HL-60 (cell line): ENCODE results near the gene STK33.

Experiments used
- DNase-seq, 2 experiments: peaks; one replicate each; pipeline ENCODE4 v3.0.0-alpha.2; 2010 to 2020; ENCODE audit warnings: low read depth in 1 of 2, low spot score in 1 of 2
- H3K27ac ChIP-seq: fragments of 250-450 bp; sonication (Bioruptor Pico); replicated peaks from 2 replicates; pipeline ENCODE4 v1.5.1; 2020; ENCODE audit warnings: mild to moderate bottlenecking, moderate library complexity
- H3K27me3 ChIP-seq: fragments of 250-450 bp; sonication (Bioruptor Pico); 2 replicates; pipeline ENCODE4 v1.5.1; 2021; ENCODE audit warnings: mild to moderate bottlenecking, moderate library complexity; ENCODE audit not compliant: insufficient read depth, poor library complexity, severe bottlenecking
- H3K4me3 ChIP-seq: replicated peaks from 2 replicates; pipeline ENCODE4 v1.5.1; 2011; ENCODE audit warnings: mild to moderate bottlenecking, control low read depth, low read length; ENCODE audit not compliant: insufficient read depth
- CTCF ChIP-seq: IDR thresholded peaks from one replicate; pipeline ENCODE4 v1.5.1; 2011; ENCODE audit warnings: low read length, control low read depth, inconsistent platforms; ENCODE audit not compliant: insufficient read depth
- GABPA ChIP-seq: IDR thresholded peaks from 2 replicates; pipeline ENCODE4 v1.6.1; 2012; ENCODE audit warnings: low read depth
- POLR2AphosphoS5 ChIP-seq: IDR thresholded peaks from 2 replicates; pipeline ENCODE4 v1.6.1; 2012; ENCODE audit warnings: low read depth
- REST ChIP-seq: IDR thresholded peaks from 2 replicates; pipeline ENCODE4 v1.6.1; 2012; ENCODE audit warnings: low read depth; ENCODE audit not compliant: insufficient replicate concordance
- SPI1 ChIP-seq: IDR thresholded peaks from 2 replicates; pipeline ENCODE4 v1.6.1; 2012; ENCODE audit warnings: low read depth, mild to moderate bottlenecking, borderline replicate concordance

STK33 gene

DNA sequence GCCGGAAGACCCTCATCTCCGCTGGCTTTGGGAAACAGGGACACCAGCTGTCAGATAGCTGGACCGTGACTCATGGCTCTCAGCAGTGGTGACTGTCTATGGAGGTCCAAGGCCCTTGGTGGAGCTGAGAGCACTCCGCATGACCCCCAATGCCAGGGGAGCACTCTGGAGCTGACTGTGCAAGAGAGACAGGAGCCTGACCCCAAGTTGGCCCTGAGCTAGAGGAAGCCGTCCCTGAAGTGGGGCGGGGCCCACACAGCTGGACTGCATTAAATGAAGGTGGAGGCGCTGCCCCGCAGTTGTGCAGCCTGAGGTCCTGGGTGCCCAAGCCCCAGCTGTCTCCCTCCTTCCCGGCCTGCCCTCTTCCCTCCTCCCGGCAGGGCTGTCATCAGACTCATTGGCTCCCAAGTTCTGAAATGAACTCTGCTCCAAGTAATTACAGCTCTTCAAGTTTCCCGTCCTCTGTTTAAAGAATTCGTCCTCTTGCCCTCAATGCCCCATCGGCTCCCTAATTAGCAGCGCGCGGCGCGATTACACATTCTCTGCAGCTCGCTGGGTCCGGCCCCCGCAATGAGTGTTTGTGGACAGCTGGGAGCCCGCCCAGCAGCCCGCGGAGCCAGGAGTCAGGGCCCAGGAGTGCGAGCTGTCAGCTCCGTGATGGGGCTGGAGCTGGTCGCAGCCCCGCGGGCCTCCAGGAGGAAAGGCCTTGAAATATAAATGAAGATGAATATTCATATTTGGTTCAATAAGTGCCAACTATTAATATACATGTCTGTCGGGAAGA, 237.1 kb downstream of the STK33 start:
- no peaks in the 10 kb centered on the region for H3K27me3 ChIP-seq
- no peak overlapping the region for H3K4me3 ChIP-seq
- DNase-seq, result no peak
- no peak overlapping the region for H3K27ac ChIP-seq
- TF ChIP-seq GABPA, result no peak
- TF ChIP-seq SPI1, result no peak
- TF ChIP-seq REST, result no peak
- TF ChIP-seq CTCF, result no peak
- no peak for TF ChIP-seq POLR2AphosphoS5

DNA sequence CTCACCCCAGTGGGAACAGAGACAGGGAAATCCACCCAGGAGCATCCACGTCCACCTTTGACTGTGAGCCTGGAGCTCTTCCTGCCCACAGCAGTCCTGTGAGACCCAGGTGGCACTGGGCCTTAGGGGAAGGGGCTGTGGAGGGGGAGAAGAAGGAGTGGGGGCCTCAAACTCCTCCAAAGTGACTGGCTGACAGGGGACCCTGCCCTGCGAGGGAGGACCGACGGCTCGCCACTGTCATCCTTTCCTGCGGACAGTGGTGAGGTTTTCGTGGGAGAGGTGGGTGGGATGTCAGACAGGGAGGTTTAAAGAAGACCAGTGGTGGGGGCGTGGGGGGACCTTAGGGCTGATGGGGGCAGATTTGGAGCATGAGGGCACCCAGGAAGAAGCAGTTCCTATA, 237.8 kb downstream of the STK33 start:
- DNase-seq, result no peak
- Histone ChIP-seq H3K27me3 (no peaks in the 10 kb centered on the region), H3K4me3 (no peak overlapping the region), H3K27ac (no peak overlapping the region)
- TF ChIP-seq SPI1 (no peak), REST (no peak), GABPA (no peak), CTCF (no peak), POLR2AphosphoS5 (no peak)

DNA sequence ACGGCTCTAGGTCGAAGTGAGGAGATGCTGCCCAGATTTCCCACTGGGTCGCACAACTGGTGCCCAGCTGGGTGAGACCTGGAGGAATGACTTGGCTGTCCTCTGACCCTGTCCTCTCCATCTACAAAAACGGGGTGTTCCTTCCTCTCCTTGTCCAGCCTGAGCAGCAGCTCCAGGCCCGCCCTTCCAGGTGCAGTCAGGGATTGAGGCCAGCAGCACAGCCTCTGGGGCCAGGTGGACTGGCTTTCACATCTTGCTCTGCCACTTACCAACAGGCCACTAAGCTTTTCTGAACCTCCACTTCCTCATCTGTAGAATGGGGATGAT, 238.6 kb downstream of the STK33 start:
- no peaks in the 10 kb centered on the region for H3K27me3 ChIP-seq
- H3K27ac ChIP-seq, result no peak overlapping the region
- no peak for DNase-seq
- TF ChIP-seq SPI1 (no peak), POLR2AphosphoS5 (no peak), REST (no peak), CTCF (no peak), GABPA (no peak)
- H3K4me3 ChIP-seq, result no peak overlapping the region
